Endodermal cell (in vitro differentiated cells): ENCODE measurements around the gene ELFN2. TPM values are rescaled to one million over a fixed set of nuclear protein-coding genes. Genes with fewer than 3 reads are reported as not detected.

ENCODE experiments used
- DNase-seq: peaks from one replicate; pipeline ENCODE4 v3.0.0-alpha.2; 2017
- H3K27ac ChIP-seq: 2 replicates; pipeline ENCODE4 v1.5.1; 2013; ENCODE audit warnings: mild to moderate bottlenecking, low read depth, low read length, moderate library complexity
- H3K27me3 ChIP-seq: 2 replicates; pipeline ENCODE4 v1.6.1; 2013; ENCODE audit warnings: mild to moderate bottlenecking, low read length, moderate library complexity; ENCODE audit not compliant: insufficient read depth, control insufficient read depth, poor library complexity, severe bottlenecking
- H3K36me3 ChIP-seq: 2 replicates; pipeline ENCODE4 v1.7.0; 2013; ENCODE audit warnings: mild to moderate bottlenecking, low read length, moderate library complexity; ENCODE audit not compliant: control insufficient read depth, insufficient read depth
- H3K4me1 ChIP-seq: one replicate; pipeline ENCODE4 v1.7.0; 2013; ENCODE audit warnings: low read length; ENCODE audit not compliant: control insufficient read depth, insufficient read depth
- H3K4me3 ChIP-seq: 2 replicates; pipeline ENCODE4 v1.5.1; 2013; ENCODE audit warnings: mild to moderate bottlenecking, low read length, moderate library complexity
- H3K9ac ChIP-seq: 2 replicates; pipeline ENCODE4 v1.6.1; 2013; ENCODE audit warnings: mild to moderate bottlenecking, low read length, moderate library complexity; ENCODE audit not compliant: poor library complexity, severe bottlenecking; ENCODE audit errors: extremely low read depth
- H3K9me3 ChIP-seq: 2 replicates; pipeline ENCODE4 v1.6.1; 2013; ENCODE audit warnings: mild to moderate bottlenecking, low read length, moderate library complexity; ENCODE audit not compliant: control insufficient read depth
- H3K27ac Mint-ChIP-seq: 2 replicates; pipeline ENCODE4 v1.8.0; 2020; ENCODE audit warnings: mixed read lengths
- H3K27me3 Mint-ChIP-seq: 2 replicates; pipeline ENCODE4 v1.8.0; 2021; ENCODE audit warnings: mild to moderate bottlenecking, mixed read lengths; ENCODE audit not compliant: insufficient read depth
- H3K36me3 Mint-ChIP-seq: 2 replicates; pipeline ENCODE4 v1.8.0; 2020; ENCODE audit warnings: low read depth, mixed read lengths
- H3K4me1 Mint-ChIP-seq: 2 replicates; pipeline ENCODE4 v1.8.0; 2020; ENCODE audit warnings: mixed read lengths
- H3K4me3 Mint-ChIP-seq: 2 replicates; pipeline ENCODE4 v1.8.0; 2020; ENCODE audit warnings: mild to moderate bottlenecking, moderate library complexity, mixed read lengths
- H3K9me3 Mint-ChIP-seq: 2 replicates; pipeline ENCODE4 v1.8.0; 2020; ENCODE audit warnings: mild to moderate bottlenecking, mixed read lengths
- WGBS, 2 experiments: methylation state at CpG; one replicate each; pipeline versions ENCODE4 v1.1.5 to v1.1.7; 2013; ENCODE audit warnings: missing lambda C conversion rate in 2 of 2, mixed read lengths in 1 of 2; ENCODE audit not compliant: insufficient coverage in 1 of 2, insufficient read length in 1 of 2; 5-methylcytosine and 5-hydroxymethylcytosine counted together
- total RNA-seq, 2 donors: library from RNA; stranded (reverse); fragmentation: NEBNext Ultra II Directional in 1 of 2; extraction: Animal tissue kit (Norgen Biotek cat#: 25700) in 1 of 2; gene quantifications; 2 replicates in 1 of 2; 3 replicates in 1 of 2; pipeline ENCODE4 v1.2.1, GENCODE V29; 2021
- TF ChIP-seq, protein P1 (sequence below): fragments of 200-600 bp; sonication (generic); conservative IDR thresholded peaks from 2 replicates; pipeline ENCODE4 v1.5.0; 2021; ENCODE audit warnings: antibody characterized with exemption, mild to moderate bottlenecking

ELFN2 gene
- total RNA-seq, 2 donors from 2014 or later = 0.40 to 0.46 TPM

DNA sequence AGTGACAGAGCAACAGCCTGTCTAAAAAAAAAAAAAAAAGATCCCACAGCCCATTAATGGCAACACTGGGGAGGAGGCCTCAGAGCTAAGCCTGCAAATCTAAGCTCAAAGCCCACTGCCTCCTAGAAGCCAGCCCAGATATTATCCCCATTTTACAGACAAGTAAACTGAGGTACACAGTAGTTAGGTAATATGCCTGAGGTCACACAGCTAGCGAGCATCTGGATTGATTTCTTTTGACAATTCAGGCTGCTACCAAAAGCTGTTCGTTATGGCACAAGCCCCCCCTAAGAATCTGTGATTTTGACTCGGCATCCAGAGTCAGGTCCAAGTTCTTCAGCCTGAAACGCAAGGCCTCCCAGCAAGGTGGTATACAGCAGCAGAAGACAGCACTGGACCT, 13.7 kb downstream of the ELFN2 start:
- Histone ChIP-seq H3K27me3 (peaks cover 7% of the 10 kb centered on the region), H3K4me3 (no peak overlapping the region), H3K4me1 (no peaks in the 10 kb centered on the region), H3K9ac (no peak overlapping the region), H3K36me3 (no peaks in the 10 kb centered on the region), H3K9me3 (no peaks in the 10 kb centered on the region), H3K27ac (no peak overlapping the region)
- Mint-ChIP-seq H3K4me3 (no peak overlapping the region), H3K27ac (no peak overlapping the region), H3K36me3 (no peaks in the 10 kb centered on the region), H3K4me1 (no peaks in the 10 kb centered on the region), H3K27me3 (peaks cover 10% of the 10 kb centered on the region), H3K9me3 (no peaks in the 10 kb centered on the region)
- no peak for DNase-seq
- TF ChIP-seq, protein P1, sequence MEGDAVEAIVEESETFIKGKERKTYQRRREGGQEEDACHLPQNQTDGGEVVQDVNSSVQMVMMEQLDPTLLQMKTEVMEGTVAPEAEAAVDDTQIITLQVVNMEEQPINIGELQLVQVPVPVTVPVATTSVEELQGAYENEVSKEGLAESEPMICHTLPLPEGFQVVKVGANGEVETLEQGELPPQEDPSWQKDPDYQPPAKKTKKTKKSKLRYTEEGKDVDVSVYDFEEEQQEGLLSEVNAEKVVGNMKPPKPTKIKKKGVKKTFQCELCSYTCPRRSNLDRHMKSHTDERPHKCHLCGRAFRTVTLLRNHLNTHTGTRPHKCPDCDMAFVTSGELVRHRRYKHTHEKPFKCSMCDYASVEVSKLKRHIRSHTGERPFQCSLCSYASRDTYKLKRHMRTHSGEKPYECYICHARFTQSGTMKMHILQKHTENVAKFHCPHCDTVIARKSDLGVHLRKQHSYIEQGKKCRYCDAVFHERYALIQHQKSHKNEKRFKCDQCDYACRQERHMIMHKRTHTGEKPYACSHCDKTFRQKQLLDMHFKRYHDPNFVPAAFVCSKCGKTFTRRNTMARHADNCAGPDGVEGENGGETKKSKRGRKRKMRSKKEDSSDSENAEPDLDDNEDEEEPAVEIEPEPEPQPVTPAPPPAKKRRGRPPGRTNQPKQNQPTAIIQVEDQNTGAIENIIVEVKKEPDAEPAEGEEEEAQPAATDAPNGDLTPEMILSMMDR = no peak
- 93% methylated on average over 4 of the region's 4 CpGs for WGBS, 2 experiments

DNA sequence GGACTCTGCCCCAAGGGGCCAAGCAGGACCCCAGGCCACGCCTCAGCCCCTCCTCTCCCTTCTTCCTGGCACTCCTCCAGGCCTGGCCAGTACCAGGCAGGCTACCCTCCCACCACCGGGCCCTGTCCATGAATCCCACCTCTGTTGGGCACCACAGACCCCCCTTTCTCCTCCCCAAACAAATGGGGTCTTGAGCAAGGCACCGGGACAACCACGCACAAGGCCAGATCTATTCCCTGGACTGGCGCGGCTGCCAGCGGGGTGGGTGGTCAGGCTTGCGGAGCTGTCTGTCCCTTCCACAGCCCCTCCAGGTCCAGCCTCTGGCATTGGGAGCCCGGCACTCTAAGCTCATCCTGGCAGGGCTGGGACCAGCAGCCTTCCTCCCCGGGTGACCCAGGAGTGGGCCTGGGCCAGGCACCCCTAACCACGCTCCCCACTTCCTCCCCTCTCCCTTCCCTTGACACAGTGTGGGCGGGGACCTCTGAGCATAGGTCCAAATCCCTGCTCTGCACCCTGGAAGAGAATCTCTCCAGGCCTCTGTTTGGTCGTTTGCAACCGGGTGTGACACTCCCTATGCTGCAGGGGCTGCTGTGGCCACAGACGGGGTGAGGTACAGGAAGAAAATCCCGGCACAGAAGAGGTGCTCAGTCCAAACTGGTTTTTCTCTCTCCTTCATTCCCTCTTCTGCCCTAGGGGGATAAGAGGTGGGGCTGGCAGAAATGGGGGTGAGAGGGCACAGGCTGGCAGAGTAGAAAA, 14.6 kb downstream of the ELFN2 start:
- 87 to 90% methylated on average over 11 to 16 of the region's 16 CpGs for WGBS, 2 experiments
- Mint-ChIP-seq H3K27me3 (peaks cover 3% of the 10 kb centered on the region), H3K36me3 (no peaks in the 10 kb centered on the region), H3K9me3 (no peaks in the 10 kb centered on the region), H3K4me3 (no peak overlapping the region), H3K27ac (no peak overlapping the region), H3K4me1 (no peaks in the 10 kb centered on the region)
- TF ChIP-seq, protein P1 = no peak
- Histone ChIP-seq H3K4me1 (no peaks in the 10 kb centered on the region), H3K27me3 (no peaks in the 10 kb centered on the region), H3K36me3 (no peaks in the 10 kb centered on the region), H3K4me3 (no peak overlapping the region), H3K9ac (no peak overlapping the region), H3K27ac (no peak overlapping the region), H3K9me3 (no peaks in the 10 kb centered on the region)
- DNase-seq = no peak

DNA sequence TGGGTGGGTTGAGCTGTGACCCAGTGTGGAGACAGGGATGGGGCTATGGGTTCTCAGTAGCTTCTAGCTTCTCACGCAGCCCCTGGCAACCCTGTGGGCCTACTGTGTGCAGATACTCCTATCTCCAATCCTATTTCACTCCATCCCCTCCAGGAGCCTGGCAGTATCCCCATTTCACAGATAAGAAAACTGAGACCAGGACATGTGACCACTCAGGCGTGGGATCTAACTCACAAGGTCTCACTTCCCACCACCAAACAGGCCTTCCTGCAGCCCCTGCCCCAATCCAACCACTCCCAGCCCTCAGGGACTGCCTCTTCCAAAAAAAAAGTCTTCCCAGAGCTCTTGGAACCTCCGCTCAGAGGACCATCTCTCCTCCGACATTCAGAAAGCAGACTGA, 15.6 kb downstream of the ELFN2 start:
- Histone ChIP-seq H3K4me1 (no peaks in the 10 kb centered on the region), H3K36me3 (no peaks in the 10 kb centered on the region), H3K27ac (no peak overlapping the region), H3K27me3 (no peaks in the 10 kb centered on the region), H3K4me3 (no peak overlapping the region), H3K9ac (no peak overlapping the region), H3K9me3 (no peaks in the 10 kb centered on the region)
- TF ChIP-seq, protein P1 = no peak
- H3K4me1 Mint-ChIP-seq = no peaks in the 10 kb centered on the region
- H3K36me3 Mint-ChIP-seq = no peaks in the 10 kb centered on the region
- 83 to 88% methylated on average over 3 to 4 of the region's 4 CpGs for WGBS, 2 experiments
- H3K27me3 Mint-ChIP-seq = peaks cover under 1% of the 10 kb centered on the region
- no peaks in the 10 kb centered on the region for H3K9me3 Mint-ChIP-seq
- no peak overlapping the region for H3K4me3 Mint-ChIP-seq
- no peak for DNase-seq
- no peak overlapping the region for H3K27ac Mint-ChIP-seq
